Endothelial cell of umbilical vein (primary cell): ENCODE data around the gene HPSE2.

Experiments used
- EZH2 ChIP-seq: IDR thresholded peaks from 2 replicates; pipeline ENCODE4 v1.6.1; 2012; ENCODE audit warnings: borderline replicate concordance, low read depth, mild to moderate bottlenecking, moderate library complexity, low read length, inconsistent platforms; ENCODE audit not compliant: severe bottlenecking
- GATA2 ChIP-seq: IDR thresholded peaks from 2 replicates; pipeline ENCODE4 v1.7.0; 2011; ENCODE audit warnings: low read depth, mild to moderate bottlenecking, moderate library complexity, mixed read lengths, low read length; ENCODE audit not compliant: insufficient read length, insufficient read depth
- JUN ChIP-seq: IDR thresholded peaks from 2 replicates; pipeline ENCODE4 v1.6.1; 2011; ENCODE audit warnings: borderline replicate concordance, low read depth; ENCODE audit not compliant: insufficient read length, insufficient read depth
- MYC ChIP-seq: IDR thresholded peaks from one replicate; pipeline ENCODE4 v1.6.1; 2011; ENCODE audit warnings: mild to moderate bottlenecking, low read depth, low read length
- POLR2A ChIP-seq: IDR thresholded peaks from 2 replicates; pipeline ENCODE4 v1.6.1; 2012; ENCODE audit warnings: low read depth, mild to moderate bottlenecking, control low read depth, low read length
- POLR2AphosphoS5 ChIP-seq: IDR thresholded peaks from 2 replicates; pipeline ENCODE4 v1.6.1; 2012; ENCODE audit warnings: low read depth, mild to moderate bottlenecking, control low read depth, low read length, moderate library complexity; ENCODE audit not compliant: insufficient read depth
- TF ChIP-seq, protein P1 (sequence below), 2 donors: IDR thresholded peaks; 1 replicate in 1 of 2; 2 replicates in 1 of 2; pipeline ENCODE4 v1.5.1; 2011; ENCODE audit warnings: low read length in 2 of 2, mild to moderate bottlenecking in 2 of 2, moderate library complexity in 2 of 2, control low read depth in 1 of 2, inconsistent platforms in 1 of 2, low read depth in 1 of 2; ENCODE audit not compliant: insufficient read depth in 1 of 2; ENCODE audit errors: extremely low read depth in 1 of 2
- TF ChIP-seq, protein P2 (sequence below): IDR thresholded peaks from 2 replicates; pipeline ENCODE4 v1.6.1; 2011; ENCODE audit not compliant: insufficient read depth, insufficient read length

DNA sequence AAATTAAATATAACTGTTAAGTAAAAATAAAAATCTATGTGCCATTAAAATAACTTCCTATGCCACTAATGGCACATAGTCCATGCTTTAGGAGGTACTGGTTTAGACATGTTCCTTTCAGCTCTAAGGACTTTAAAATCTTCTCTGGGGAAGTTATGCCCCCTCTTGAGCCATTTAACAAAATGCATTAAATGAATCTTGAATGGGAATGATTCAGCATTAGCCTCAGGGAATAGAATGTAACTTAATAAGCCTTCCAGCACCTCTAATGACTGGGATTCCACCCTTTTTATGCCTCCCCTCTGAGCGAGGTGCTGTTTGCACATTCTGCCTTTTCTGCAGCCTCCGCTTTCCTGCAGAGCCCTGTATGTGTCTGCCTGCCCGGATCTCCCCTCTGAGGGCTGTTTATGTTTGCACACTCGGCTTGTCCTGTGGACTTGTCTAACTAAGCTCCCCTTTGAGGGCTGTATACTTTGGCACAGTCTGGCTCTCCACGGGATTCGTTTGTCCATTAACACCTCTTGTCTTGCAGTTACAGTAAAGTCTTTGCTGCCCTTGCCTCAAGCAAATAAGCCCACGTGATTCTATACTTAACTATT, 680.5 kb downstream of the HPSE2 start:
- TF ChIP-seq, protein P1, sequence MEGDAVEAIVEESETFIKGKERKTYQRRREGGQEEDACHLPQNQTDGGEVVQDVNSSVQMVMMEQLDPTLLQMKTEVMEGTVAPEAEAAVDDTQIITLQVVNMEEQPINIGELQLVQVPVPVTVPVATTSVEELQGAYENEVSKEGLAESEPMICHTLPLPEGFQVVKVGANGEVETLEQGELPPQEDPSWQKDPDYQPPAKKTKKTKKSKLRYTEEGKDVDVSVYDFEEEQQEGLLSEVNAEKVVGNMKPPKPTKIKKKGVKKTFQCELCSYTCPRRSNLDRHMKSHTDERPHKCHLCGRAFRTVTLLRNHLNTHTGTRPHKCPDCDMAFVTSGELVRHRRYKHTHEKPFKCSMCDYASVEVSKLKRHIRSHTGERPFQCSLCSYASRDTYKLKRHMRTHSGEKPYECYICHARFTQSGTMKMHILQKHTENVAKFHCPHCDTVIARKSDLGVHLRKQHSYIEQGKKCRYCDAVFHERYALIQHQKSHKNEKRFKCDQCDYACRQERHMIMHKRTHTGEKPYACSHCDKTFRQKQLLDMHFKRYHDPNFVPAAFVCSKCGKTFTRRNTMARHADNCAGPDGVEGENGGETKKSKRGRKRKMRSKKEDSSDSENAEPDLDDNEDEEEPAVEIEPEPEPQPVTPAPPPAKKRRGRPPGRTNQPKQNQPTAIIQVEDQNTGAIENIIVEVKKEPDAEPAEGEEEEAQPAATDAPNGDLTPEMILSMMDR (IDR thresholded peaks at IDR 0.05; ENCODE audit: extremely low read depth in 1 of 2, insufficient read depth in 1 of 2, low read depth in 1 of 2, low read length in 2 of 2) = no peak
- TF ChIP-seq POLR2AphosphoS5 = no peak
- TF ChIP-seq POLR2A = no peak
- TF ChIP-seq JUN = no peak
- no peak for TF ChIP-seq EZH2
- no peak for TF ChIP-seq GATA2
- TF ChIP-seq, protein P2, sequence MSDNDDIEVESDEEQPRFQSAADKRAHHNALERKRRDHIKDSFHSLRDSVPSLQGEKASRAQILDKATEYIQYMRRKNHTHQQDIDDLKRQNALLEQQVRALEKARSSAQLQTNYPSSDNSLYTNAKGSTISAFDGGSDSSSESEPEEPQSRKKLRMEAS = no peak
- TF ChIP-seq MYC = no peak
